Panc1 (cell line): ENCODE data around the gene AQP12B. TPM values are rescaled to one million over a fixed set of nuclear protein-coding genes. Genes with fewer than 3 reads are reported as not detected.

Source experiments
- ATAC-seq: fragments of 200-7000 bp; cut with Tn5 transposase; 2 replicates; pipeline ENCODE4 v1.9.1; 2020; ENCODE audit warnings: mild to moderate bottlenecking, moderate library complexity
- BruUV-seq: library from RNA; stranded (reverse); fragments of 400-500 nt; replicated peaks from 2 replicates; lab custom pipeline; 2021; lab: Mats Ljungman, UMichigan
- CTCF ChIA-PET: fragments of 300-600 bp; sonication (Branson Sonifier 250); formaldehyde crosslinking; loops from one replicate; lab custom pipeline; 2022; ENCODE audit warnings: antibody characterized with exemption; lab: Charles Lee
- POLR2A ChIA-PET: fragments of 300-600 bp; sonication (Branson Sonifier 250); formaldehyde crosslinking; loops from one replicate; lab custom pipeline; 2022; ENCODE audit warnings: antibody characterized with exemption; lab: Charles Lee
- DNase-seq: peaks from one replicate; pipeline ENCODE4 v3.0.0-alpha.2; 2010; ENCODE audit warnings: low read depth, low spot score
- H3K27ac ChIP-seq: 2 replicates; pipeline ENCODE4 v1.5.1; 2011; ENCODE audit warnings: mild to moderate bottlenecking, low read length, inconsistent platforms
- H3K27me3 ChIP-seq: fragments of 200-500 bp; sonication (Bioruptor generic); 2 replicates; pipeline ENCODE4 v1.6.0; 2014; ENCODE audit warnings: low read length, inconsistent platforms; ENCODE audit not compliant: control insufficient read depth, insufficient read depth
- H3K36me3 ChIP-seq: fragments of 200-500 bp; sonication (Bioruptor generic); 2 replicates; pipeline ENCODE4 v1.5.1; 2014; ENCODE audit warnings: inconsistent platforms, mild to moderate bottlenecking, low read length, moderate library complexity; ENCODE audit not compliant: control insufficient read depth, insufficient read depth
- H3K4me1 ChIP-seq: 2 replicates; pipeline ENCODE4 v1.5.1; 2011; ENCODE audit warnings: inconsistent platforms, mild to moderate bottlenecking, low read length, moderate library complexity; ENCODE audit not compliant: control insufficient read depth, insufficient read depth
- H3K4me3 ChIP-seq, 2 experiments: 2 replicates each; pipeline ENCODE4 v1.5.1; 2011 to 2012; ENCODE audit warnings: low read depth in 2 of 2, low read length in 2 of 2, mild to moderate bottlenecking in 2 of 2, inconsistent platforms in 1 of 2, moderate library complexity in 1 of 2
- H3K9me3 ChIP-seq: fragments of 200-500 bp; sonication (Bioruptor generic); 2 replicates; pipeline ENCODE4 v1.5.1; 2014; ENCODE audit warnings: low read depth, mild to moderate bottlenecking, inconsistent platforms, low read length, moderate library complexity; ENCODE audit not compliant: control insufficient read depth, insufficient read depth
- CTCF ChIP-seq: fragments of 450-650 bp; IDR thresholded peaks from 2 replicates; pipeline ENCODE4 v1.5.1; 2017; ENCODE audit warnings: mild to moderate bottlenecking
- POLR2AphosphoS5 ChIP-seq: IDR thresholded peaks from 2 replicates; pipeline ENCODE4 v1.6.1; 2012; ENCODE audit warnings: mild to moderate bottlenecking, low read depth, low read length, moderate library complexity
- REST ChIP-seq, 2 experiments: IDR thresholded peaks; 2 replicates each; pipeline ENCODE4 v1.6.1; 2011 to 2012; ENCODE audit warnings: low read depth in 2 of 2, control low read depth in 1 of 2, low read length in 1 of 2, mild to moderate bottlenecking in 1 of 2, moderate library complexity in 1 of 2; ENCODE audit not compliant: insufficient read depth in 1 of 2
- SIN3A ChIP-seq: IDR thresholded peaks from 2 replicates; pipeline ENCODE4 v1.6.1; 2012; ENCODE audit warnings: low read depth, mild to moderate bottlenecking, low read length, moderate library complexity, borderline replicate concordance; ENCODE audit not compliant: insufficient read depth
- TCF7L2 ChIP-seq: IDR thresholded peaks from 2 replicates; pipeline ENCODE4 v1.6.1; 2011; ENCODE audit warnings: mild to moderate bottlenecking, low read depth, low read length, inconsistent platforms
- in situ Hi-C: cut with HindIII; loops from 2 replicates; pipeline ENCODE4 v1.10.0; 2016; ENCODE audit warnings: low sequenced_read_pairs, low pct_unique_long_range_greater_than_20kb
- intact Hi-C: fragments of 100-400 bp; cut with micrococcal nuclease; formaldehyde crosslinking; loops from one replicate; pipeline ENCODE4 v1.10.0; 2022; ENCODE audit not compliant: unreplicated experiment
- total RNA-seq: library from RNA; stranded (reverse); gene quantifications from one replicate; pipeline ENCODE4 v1.2.1, GENCODE V29; 2021; ENCODE audit not compliant: unreplicated experiment

Gene AQP12B
- total RNA-seq, 1 experiment from 2014 or later, result not detected

- BruUV-seq, result no TSS peak
- Histone ChIP-seq H3K27me3 (no peaks in the 10 kb centered on the region), H3K4me1 (no peaks in the 10 kb centered on the region; the same call in 1 of the 2 replicates), H3K9me3 (no peaks in the 10 kb centered on the region), H3K4me3 (no peak overlapping the region), H3K36me3 (no peaks in the 10 kb centered on the region), H3K27ac (no peak overlapping the region)
- ATAC-seq (no peak), DNase-seq (no peak)
- intact Hi-C loops, result no loop called here
- ChIA-PET POLR2A (no interaction called here), CTCF (no interaction called here)
- in situ Hi-C loops, result no loop called here
- no peak for TF ChIP-seq POLR2AphosphoS5
- no peak for TF ChIP-seq SIN3A
- TF ChIP-seq TCF7L2, result no peak
- no peak for TF ChIP-seq CTCF
- no peak for TF ChIP-seq REST (IDR thresholded peaks at IDR 0.05; ENCODE audit: insufficient read depth in 1 of 2, low read depth in 2 of 2, low read length in 1 of 2)
Measured at GRCh38 chr2:240629968-240630770, 52.5 kb downstream of the AQP12B start.

DNA sequence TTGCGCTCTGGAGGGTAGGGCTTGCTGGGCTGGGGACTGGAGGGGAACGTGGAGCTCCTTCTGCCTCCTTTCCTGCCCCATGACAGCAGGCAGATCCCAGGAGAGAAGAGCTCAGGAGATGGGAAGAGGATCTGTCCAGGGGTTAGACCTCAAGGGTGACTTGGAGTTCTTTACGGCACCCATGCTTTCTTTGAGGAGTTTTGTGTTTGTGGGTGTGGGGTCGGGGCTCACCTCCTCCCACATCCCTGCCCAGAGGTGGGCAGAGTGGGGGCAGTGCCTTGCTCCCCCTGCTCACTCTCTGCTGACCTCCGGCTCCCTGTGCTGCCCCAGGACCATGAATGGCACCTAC is 53.1 kb downstream of the AQP12B start:
- no peak for DNase-seq
- no TSS peak for BruUV-seq
- Histone ChIP-seq H3K9me3 (no peaks in the 10 kb centered on the region), H3K27ac (no peak overlapping the region), H3K27me3 (no peaks in the 10 kb centered on the region), H3K4me1 (no peaks in the 10 kb centered on the region; the same call in 1 of the 2 replicates), H3K36me3 (no peaks in the 10 kb centered on the region), H3K4me3 (no peak overlapping the region)
- TF ChIP-seq CTCF (no peak), POLR2AphosphoS5 (no peak), SIN3A (no peak), TCF7L2 (no peak), REST (IDR thresholded peaks at IDR 0.05; ENCODE audit: insufficient read depth in 1 of 2, low read depth in 2 of 2, low read length in 1 of 2) (no peak)
- ATAC-seq, result no peak
- intact Hi-C loops (no loop called here), in situ Hi-C loops (no loop called here)
- ChIA-PET CTCF (no interaction called here), POLR2A (no interaction called here)
